Measurements from ENCODE around the gene TGOLN2. TPM values are rescaled to one million over a fixed set of nuclear protein-coding genes. Genes with fewer than 3 reads are reported as not detected.

Gene TGOLN2
- total RNA-seq, 4 donors from 2014 or later, result 114 to 169 (median 151) TPM

DNA sequence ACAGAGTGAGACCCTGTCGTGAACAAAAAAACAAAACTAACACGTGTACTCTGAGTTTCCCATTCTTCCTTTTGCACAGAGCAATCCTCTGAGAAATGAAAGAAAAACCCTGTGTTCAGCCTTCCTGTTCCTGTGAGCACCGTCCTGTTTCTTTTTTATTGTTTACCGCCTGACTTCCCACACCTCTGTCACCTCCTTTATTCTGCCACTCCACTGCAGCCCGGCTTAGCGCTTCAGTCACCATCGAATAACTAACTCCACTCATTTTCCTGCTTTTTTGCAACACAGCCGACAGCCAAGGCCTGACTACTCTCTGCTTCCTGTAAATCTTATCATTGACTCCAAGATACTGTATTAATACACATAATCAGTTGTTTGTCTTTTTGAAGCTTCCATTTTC is 40.9 kb downstream of the TGOLN2 start:
- TF ChIP-seq, protein P1, sequence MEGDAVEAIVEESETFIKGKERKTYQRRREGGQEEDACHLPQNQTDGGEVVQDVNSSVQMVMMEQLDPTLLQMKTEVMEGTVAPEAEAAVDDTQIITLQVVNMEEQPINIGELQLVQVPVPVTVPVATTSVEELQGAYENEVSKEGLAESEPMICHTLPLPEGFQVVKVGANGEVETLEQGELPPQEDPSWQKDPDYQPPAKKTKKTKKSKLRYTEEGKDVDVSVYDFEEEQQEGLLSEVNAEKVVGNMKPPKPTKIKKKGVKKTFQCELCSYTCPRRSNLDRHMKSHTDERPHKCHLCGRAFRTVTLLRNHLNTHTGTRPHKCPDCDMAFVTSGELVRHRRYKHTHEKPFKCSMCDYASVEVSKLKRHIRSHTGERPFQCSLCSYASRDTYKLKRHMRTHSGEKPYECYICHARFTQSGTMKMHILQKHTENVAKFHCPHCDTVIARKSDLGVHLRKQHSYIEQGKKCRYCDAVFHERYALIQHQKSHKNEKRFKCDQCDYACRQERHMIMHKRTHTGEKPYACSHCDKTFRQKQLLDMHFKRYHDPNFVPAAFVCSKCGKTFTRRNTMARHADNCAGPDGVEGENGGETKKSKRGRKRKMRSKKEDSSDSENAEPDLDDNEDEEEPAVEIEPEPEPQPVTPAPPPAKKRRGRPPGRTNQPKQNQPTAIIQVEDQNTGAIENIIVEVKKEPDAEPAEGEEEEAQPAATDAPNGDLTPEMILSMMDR (IDR thresholded peaks at IDR 0.05; ENCODE audit: low read depth), result no peak

DNA sequence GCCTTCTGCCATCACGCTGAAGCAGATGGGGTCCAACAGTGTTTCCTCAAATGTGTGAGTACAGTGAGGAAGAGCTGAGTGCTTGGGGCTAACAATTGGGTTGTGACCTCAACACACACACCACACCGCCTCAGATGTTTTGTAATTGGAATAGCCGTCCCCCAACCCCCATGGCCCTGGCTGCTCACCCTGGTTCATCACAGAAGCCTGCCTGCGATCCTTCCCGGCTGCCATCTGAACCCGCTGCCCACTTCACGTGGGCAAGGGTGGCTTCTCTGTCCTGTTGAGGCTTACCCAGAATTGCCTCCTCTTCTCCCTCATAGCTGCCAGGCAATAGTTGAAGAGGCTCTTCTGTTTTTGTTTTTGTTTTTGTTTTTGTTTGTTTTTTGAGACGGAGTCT is 44.1 kb downstream of the TGOLN2 start:
- TF ChIP-seq, protein P1 (IDR thresholded peaks at IDR 0.05; ENCODE audit: low read depth), result no peak

DNA sequence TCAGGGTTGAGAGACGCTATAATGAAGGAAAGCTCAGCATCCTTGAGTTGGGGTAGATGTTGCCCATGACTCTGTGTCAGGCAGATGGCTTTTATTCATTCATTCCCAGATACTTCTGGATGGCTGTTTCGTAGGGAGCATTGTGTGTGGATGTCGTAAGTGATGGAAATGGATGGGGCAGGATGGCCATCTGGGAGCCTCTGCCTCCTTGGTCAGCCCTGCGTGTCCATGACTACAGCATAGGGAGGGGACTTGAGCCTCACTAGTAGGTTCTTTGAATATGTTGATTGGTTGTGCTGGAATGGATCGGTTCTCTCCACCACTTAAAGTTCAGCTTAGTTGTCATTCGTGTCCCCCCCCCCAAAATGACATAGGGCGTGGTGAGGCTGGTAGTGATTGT is 44.9 kb downstream of the TGOLN2 start:
- TF ChIP-seq, protein P1 (IDR thresholded peaks at IDR 0.05; ENCODE audit: low read depth), result no peak

DNA sequence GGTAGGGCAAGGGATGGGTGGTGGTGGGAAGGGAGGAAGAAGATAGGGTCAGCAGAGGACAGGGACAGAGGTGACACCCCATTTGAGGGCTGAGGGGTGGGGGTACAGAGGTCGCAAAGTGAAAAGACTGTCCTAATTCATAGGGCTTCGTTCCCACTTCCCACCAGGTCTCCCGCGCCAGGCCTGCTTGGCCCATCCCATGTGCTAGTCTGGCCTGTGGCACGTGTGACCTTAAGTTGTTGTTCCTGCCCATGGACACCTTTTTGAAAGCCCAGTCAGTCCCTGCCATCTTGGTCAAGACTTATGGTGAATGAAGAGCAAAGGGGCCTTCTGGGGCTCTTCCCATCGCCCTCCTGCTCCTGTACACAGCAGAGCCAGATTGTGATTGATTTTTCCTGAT is 46.2 kb downstream of the TGOLN2 start:
- TF ChIP-seq, protein P1 (IDR thresholded peaks at IDR 0.05; ENCODE audit: low read depth), result no peak

DNA sequence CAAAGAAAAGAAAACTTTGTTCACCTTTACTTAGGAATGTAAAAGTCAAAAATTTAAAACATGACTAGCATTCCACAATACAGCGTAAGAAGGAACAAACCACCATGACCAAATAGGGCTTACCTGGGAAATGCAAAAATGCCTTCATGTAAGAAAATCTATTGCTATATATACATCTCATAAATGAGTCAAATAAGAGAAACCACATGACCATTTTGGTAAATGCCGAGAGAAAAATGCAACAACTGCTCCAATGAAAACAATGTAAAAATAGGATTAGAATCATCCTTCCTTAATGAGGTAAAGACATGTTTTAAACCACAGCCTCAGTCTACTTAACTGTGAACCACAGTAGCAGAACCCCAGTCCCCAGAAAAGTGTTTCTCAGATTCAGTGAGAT is 49.4 kb downstream of the TGOLN2 start:
- TF ChIP-seq, protein P1 (IDR thresholded peaks at IDR 0.05; ENCODE audit: low read depth), result no peak

DNA sequence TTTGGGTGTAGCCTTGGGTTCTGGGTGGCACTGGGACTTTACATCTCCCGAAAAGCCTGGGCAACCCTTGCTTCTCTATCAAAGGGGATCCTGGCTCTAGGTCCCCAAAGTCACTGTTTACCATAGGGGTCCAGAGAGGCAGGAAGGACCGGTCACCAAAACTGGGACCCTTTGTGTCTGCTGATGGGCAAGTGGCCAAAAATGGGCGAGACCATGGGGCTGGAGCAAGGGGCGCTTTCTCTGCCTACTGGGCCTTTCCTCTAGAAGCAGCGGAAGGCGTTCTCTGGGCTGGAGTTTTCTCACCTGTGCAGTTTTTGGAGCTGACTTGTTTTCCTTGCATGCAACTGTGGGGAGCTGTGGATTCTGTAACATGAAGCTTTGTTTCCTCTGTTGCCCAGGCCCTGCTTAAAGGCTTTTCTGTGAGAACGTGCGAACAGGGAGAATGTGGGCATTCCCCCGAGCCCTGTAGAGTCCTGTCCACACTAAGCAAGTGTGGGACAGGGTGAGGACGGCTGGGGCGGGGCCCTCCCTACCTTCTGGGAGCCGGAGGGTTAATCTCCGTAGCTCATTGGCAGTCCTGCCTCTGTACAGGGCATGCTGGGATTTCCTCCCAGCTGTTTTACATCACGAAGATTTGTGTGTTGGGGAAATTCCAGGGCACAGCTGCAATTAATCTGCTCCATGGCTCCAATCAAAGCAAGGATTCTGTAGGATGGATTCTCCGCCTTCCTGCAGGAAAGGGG is 50.2 kb downstream of the TGOLN2 start:
- TF ChIP-seq, protein P1 (IDR thresholded peaks at IDR 0.05; ENCODE audit: low read depth), result no peak

DNA sequence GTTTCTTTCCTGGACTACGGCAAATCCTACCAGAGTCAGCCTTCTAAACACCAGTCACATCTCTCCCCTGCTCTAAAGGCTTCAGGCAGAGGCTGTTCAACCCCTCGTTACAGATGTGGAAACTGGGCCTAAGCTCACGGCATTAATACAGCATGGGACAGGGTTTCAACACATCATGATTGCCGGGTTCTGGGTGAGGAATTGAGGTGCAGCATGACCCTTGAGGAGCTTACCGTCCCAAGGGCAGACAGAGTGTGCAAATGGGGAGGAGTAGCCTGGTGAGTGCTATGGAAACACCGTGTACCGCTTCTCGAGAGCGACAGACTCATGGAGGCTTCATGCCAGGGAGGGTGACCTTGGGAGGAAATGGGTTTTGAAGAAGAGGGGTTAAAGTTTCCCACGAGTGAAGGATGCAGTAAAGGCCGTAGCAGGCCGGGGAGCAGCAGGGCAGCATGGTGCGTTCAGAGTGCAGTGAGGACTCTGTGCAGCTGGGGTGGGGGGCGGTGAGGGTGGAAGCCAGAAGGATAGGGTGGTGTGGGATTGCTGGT is 51.1 kb downstream of the TGOLN2 start:
- TF ChIP-seq, protein P1 (IDR thresholded peaks at IDR 0.05; ENCODE audit: low read depth), result no peak

Data from subcutaneous adipose tissue (tissue), 4 donors.